Measurements from ENCODE around the gene AGBL2. TPM values are rescaled to one million over a fixed set of nuclear protein-coding genes. Genes with fewer than 3 reads are reported as not detected.
"Not testable (repeated sequence)": the region's sequence is repeated elsewhere in the genome, so short reads cannot be mapped to it uniquely, and the experiment has no call there.

Gene AGBL2
- 0.18 and 0.26 TPM in 2 replicates for total RNA-seq

- DNase-seq (ENCODE audit: low read depth, low spot score): no peak
Measured at GRCh38 chr11:47715082-47715669, at the start of gene AGBL2. AGBL2 (minus strand) TSS chr11:47715369; CDS start chr11:47714650, 719 bp downstream.

- not testable (repeated sequence) for DNase-seq (ENCODE audit: low read depth, low spot score)
Measured at GRCh38 chr11:47759291-47759690, 44.1 kb upstream of the AGBL2 start.

- DNase-seq (ENCODE audit: low read depth, low spot score): no peak
Measured at GRCh38 chr11:47756208-47756607, 41.0 kb upstream of the AGBL2 start.

- no peak for DNase-seq (ENCODE audit: low read depth, low spot score)
Measured at GRCh38 chr11:47750725-47751124, 35.6 kb upstream of the AGBL2 start.

GRCh38 chr11:47742494-47742893, 27.3 kb upstream of the AGBL2 start:
- not testable (repeated sequence) for DNase-seq (ENCODE audit: low read depth, low spot score)

- DNase-seq (ENCODE audit: low read depth, low spot score): not testable (repeated sequence)
Measured at GRCh38 chr11:47737817-47738216, 22.6 kb upstream of the AGBL2 start.

GRCh38 chr11:47732271-47732670, 17.1 kb upstream of the AGBL2 start:
- no peak for DNase-seq (ENCODE audit: low read depth, low spot score)

- DNase-seq (ENCODE audit: low read depth, low spot score): no peak
Measured at GRCh38 chr11:47731475-47731874, 16.3 kb upstream of the AGBL2 start.

GRCh38 chr11:47726878-47727514, 11.8 kb upstream of the AGBL2 start:
- DNase-seq (ENCODE audit: low read depth, low spot score): no peak

GRCh38 chr11:47726118-47726442, 10.9 kb upstream of the AGBL2 start:
- DNase-seq (ENCODE audit: low read depth, low spot score): no peak

GRCh38 chr11:47725442-47726117, 10.4 kb upstream of the AGBL2 start:
- DNase-seq (ENCODE audit: low read depth, low spot score): no peak

GRCh38 chr11:47724041-47724729, 9.0 kb upstream of the AGBL2 start:
- DNase-seq (ENCODE audit: low read depth, low spot score): no peak

- no peak for DNase-seq (ENCODE audit: low read depth, low spot score)
Measured at GRCh38 chr11:47723041-47723440, 7.9 kb upstream of the AGBL2 start.

GRCh38 chr11:47720651-47721050, 5.5 kb upstream of the AGBL2 start:
- DNase-seq (ENCODE audit: low read depth, low spot score): no peak

GRCh38 chr11:47716692-47717091, 1.5 kb upstream of the AGBL2 start:
- no peak for DNase-seq (ENCODE audit: low read depth, low spot score)

GRCh38 chr11:47714554-47715081, 551 bp downstream of the AGBL2 start:
- DNase-seq (ENCODE audit: low read depth, low spot score): no peak

GRCh38 chr11:47711816-47712215, 3.4 kb downstream of the AGBL2 start:
- DNase-seq (ENCODE audit: low read depth, low spot score): no peak

GRCh38 chr11:47711225-47711624, 3.9 kb downstream of the AGBL2 start:
- DNase-seq (ENCODE audit: low read depth, low spot score): no peak

- not testable (repeated sequence) for DNase-seq (ENCODE audit: low read depth, low spot score)
Measured at GRCh38 chr11:47707275-47707786, 7.8 kb downstream of the AGBL2 start.

- no peak for DNase-seq (ENCODE audit: low read depth, low spot score)
Measured at GRCh38 chr11:47705721-47706120, 9.4 kb downstream of the AGBL2 start.

- DNase-seq (ENCODE audit: low read depth, low spot score): no peak
Measured at GRCh38 chr11:47691979-47692378, 23.2 kb downstream of the AGBL2 start.

- DNase-seq (ENCODE audit: low read depth, low spot score): no peak
Measured at GRCh38 chr11:47689480-47689879, 25.7 kb downstream of the AGBL2 start.

Measured in pulmonary artery endothelial cell (primary cell).